Stimulated activated memory B cell treated with anti-CD40 and anti-IgM and Interleukin-4, amounts not matched to agents 10 μg/mL and 1 μg/mL and 100 μg/mL, for 72 hours (primary cell): ENCODE results near the gene TBC1D8.

Experiments
- ATAC-seq: fragments of 150-1000 bp; cut with Tn5 transposase; 2 replicates; pipeline ENCODE4 v1.10.0; 2021
- H3K27ac Mint-ChIP-seq: one replicate; pipeline ENCODE4 v1.8.0; 2022; ENCODE audit warnings: mild to moderate bottlenecking, mixed read lengths
- H3K27me3 Mint-ChIP-seq: one replicate; pipeline ENCODE4 v1.8.0; 2022; ENCODE audit warnings: mixed read lengths
- H3K36me3 Mint-ChIP-seq: one replicate; pipeline ENCODE4 v1.8.0; 2022; ENCODE audit warnings: mixed read lengths
- H3K4me1 Mint-ChIP-seq: one replicate; pipeline ENCODE4 v1.8.0; 2022; ENCODE audit warnings: mixed read lengths
- H3K4me3 Mint-ChIP-seq: one replicate; pipeline ENCODE4 v1.8.0; 2022; ENCODE audit warnings: mild to moderate bottlenecking, moderate library complexity, mixed read lengths
- H3K9me3 Mint-ChIP-seq: one replicate; pipeline ENCODE4 v1.8.0; 2022; ENCODE audit warnings: mixed read lengths

Gene TBC1D8

GRCh38 chr2:101087638-101088037, 63.5 kb downstream of the TBC1D8 start:
- Mint-ChIP-seq H3K4me3 (peak overlapping the region; percentile 11), H3K27ac (peak overlapping the region; percentile 99), H3K9me3 (no peaks in the 10 kb centered on the region), H3K4me1 (peaks cover 79% of the 10 kb centered on the region), H3K36me3 (peaks cover 23% of the 10 kb centered on the region), H3K27me3 (no peaks in the 10 kb centered on the region)
- no peak for ATAC-seq

- no peak for ATAC-seq
- Mint-ChIP-seq H3K9me3 (no peaks in the 10 kb centered on the region), H3K27me3 (no peaks in the 10 kb centered on the region), H3K4me1 (peaks cover 46% of the 10 kb centered on the region), H3K4me3 (no peak overlapping the region), H3K27ac (no peak overlapping the region), H3K36me3 (peaks cover 27% of the 10 kb centered on the region)
Measured at GRCh38 chr2:101083613-101084012, 67.6 kb downstream of the TBC1D8 start.

GRCh38 chr2:101082998-101083397, 68.2 kb downstream of the TBC1D8 start:
- Mint-ChIP-seq H3K36me3 (peaks cover 28% of the 10 kb centered on the region), H3K4me3 (no peak overlapping the region), H3K27ac (no peak overlapping the region), H3K4me1 (peaks cover 40% of the 10 kb centered on the region), H3K9me3 (no peaks in the 10 kb centered on the region), H3K27me3 (no peaks in the 10 kb centered on the region)
- no peak for ATAC-seq

GRCh38 chr2:101081375-101081907, 69.7 kb downstream of the TBC1D8 start:
- Mint-ChIP-seq H3K27me3 (no peaks in the 10 kb centered on the region), H3K4me3 (no peak overlapping the region), H3K36me3 (peaks cover 39% of the 10 kb centered on the region), H3K4me1 (peaks cover 27% of the 10 kb centered on the region), H3K9me3 (no peaks in the 10 kb centered on the region), H3K27ac (no peak overlapping the region)
- ATAC-seq = no peak

- Mint-ChIP-seq H3K4me3 (no peak overlapping the region), H3K4me1 (peaks cover 17% of the 10 kb centered on the region), H3K9me3 (peaks cover 1% of the 10 kb centered on the region), H3K36me3 (peaks cover 43% of the 10 kb centered on the region), H3K27me3 (no peaks in the 10 kb centered on the region), H3K27ac (no peak overlapping the region)
- no peak for ATAC-seq
Measured at GRCh38 chr2:101080211-101081068, 70.7 kb downstream of the TBC1D8 start.

GRCh38 chr2:101076581-101076980, 74.6 kb downstream of the TBC1D8 start:
- Mint-ChIP-seq H3K27ac (no peak overlapping the region), H3K4me3 (no peak overlapping the region), H3K4me1 (no peaks in the 10 kb centered on the region), H3K27me3 (no peaks in the 10 kb centered on the region), H3K9me3 (peaks cover 3% of the 10 kb centered on the region), H3K36me3 (peaks cover 29% of the 10 kb centered on the region)
- no peak for ATAC-seq

GRCh38 chr2:101064868-101065549, 86.2 kb downstream of the TBC1D8 start:
- peak; percentile 79 for ATAC-seq
- Mint-ChIP-seq H3K27ac (peak overlapping the region; percentile 59), H3K4me3 (peak overlapping the region; percentile 34), H3K9me3 (no peaks in the 10 kb centered on the region), H3K27me3 (no peaks in the 10 kb centered on the region), H3K4me1 (peaks cover 13% of the 10 kb centered on the region), H3K36me3 (no peaks in the 10 kb centered on the region)

GRCh38 chr2:101064505-101064867, 86.7 kb downstream of the TBC1D8 start:
- Mint-ChIP-seq H3K36me3 (no peaks in the 10 kb centered on the region), H3K4me3 (peak overlapping the region; percentile 34), H3K4me1 (peaks cover 13% of the 10 kb centered on the region), H3K9me3 (no peaks in the 10 kb centered on the region), H3K27ac (peak overlapping the region; percentile 59), H3K27me3 (no peaks in the 10 kb centered on the region)
- no peak for ATAC-seq

- Mint-ChIP-seq H3K27me3 (no peaks in the 10 kb centered on the region), H3K4me1 (peaks cover 13% of the 10 kb centered on the region), H3K27ac (peak overlapping the region; percentile 59), H3K4me3 (no peak overlapping the region), H3K36me3 (peaks cover 3% of the 10 kb centered on the region), H3K9me3 (no peaks in the 10 kb centered on the region)
- no peak for ATAC-seq
Measured at GRCh38 chr2:101064125-101064502, 87.1 kb downstream of the TBC1D8 start.

- ATAC-seq = no peak
- no peaks in the 10 kb centered on the region for H3K27me3 Mint-ChIP-seq
- H3K9me3 Mint-ChIP-seq = no peaks in the 10 kb centered on the region
- no peak overlapping the region for H3K27ac Mint-ChIP-seq
- H3K4me3 Mint-ChIP-seq = no peak overlapping the region
- H3K36me3 Mint-ChIP-seq = peaks cover 5% of the 10 kb centered on the region
- H3K4me1 Mint-ChIP-seq = peaks cover 13% of the 10 kb centered on the region
Measured at GRCh38 chr2:101063352-101064124, 87.6 kb downstream of the TBC1D8 start.

- peaks cover 19% of the 10 kb centered on the region for H3K36me3 Mint-ChIP-seq
Measured at GRCh38 chr2:101058386-101058785, 92.8 kb downstream of the TBC1D8 start.

GRCh38 chr2:101057051-101057933, 93.9 kb downstream of the TBC1D8 start:
- H3K4me3 Mint-ChIP-seq = no peak overlapping the region
- peaks cover 19% of the 10 kb centered on the region for H3K36me3 Mint-ChIP-seq
- H3K27ac Mint-ChIP-seq = no peak overlapping the region
- H3K9me3 Mint-ChIP-seq = no peaks in the 10 kb centered on the region
- H3K27me3 Mint-ChIP-seq = no peaks in the 10 kb centered on the region
- H3K4me1 Mint-ChIP-seq = no peaks in the 10 kb centered on the region
- ATAC-seq = no peak

More at GRCh38 chr2:101058386-101058785, 92.8 kb downstream of the TBC1D8 start:
- H3K4me3 Mint-ChIP-seq = no peak overlapping the region
- H3K27me3 Mint-ChIP-seq = no peaks in the 10 kb centered on the region
- ATAC-seq = no peak
- H3K4me1 Mint-ChIP-seq = no peaks in the 10 kb centered on the region
- H3K9me3 Mint-ChIP-seq = no peaks in the 10 kb centered on the region
- no peak overlapping the region for H3K27ac Mint-ChIP-seq

- Mint-ChIP-seq H3K27ac (no peak overlapping the region), H3K9me3 (peaks cover 3% of the 10 kb centered on the region), H3K4me1 (no peaks in the 10 kb centered on the region), H3K36me3 (peaks cover 22% of the 10 kb centered on the region), H3K27me3 (no peaks in the 10 kb centered on the region), H3K4me3 (no peak overlapping the region)
- ATAC-seq = no peak
Measured at GRCh38 chr2:101053117-101053516, 98.1 kb downstream of the TBC1D8 start.

- peaks cover 3% of the 10 kb centered on the region for H3K9me3 Mint-ChIP-seq
- no peak overlapping the region for H3K4me3 Mint-ChIP-seq
- no peaks in the 10 kb centered on the region for H3K27me3 Mint-ChIP-seq
- no peaks in the 10 kb centered on the region for H3K4me1 Mint-ChIP-seq
- peaks cover 13% of the 10 kb centered on the region for H3K36me3 Mint-ChIP-seq
- no peak overlapping the region for H3K27ac Mint-ChIP-seq
- ATAC-seq = no peak
Measured at GRCh38 chr2:101052147-101052546, 99.0 kb downstream of the TBC1D8 start.
